Measurements from ENCODE around the gene MAGI3. TPM values are rescaled to one million over a fixed set of nuclear protein-coding genes. Genes with fewer than 3 reads are reported as not detected.

Gene MAGI3
- total RNA-seq, 1 donor from 2014 or later = 70.5 TPM

DNA sequence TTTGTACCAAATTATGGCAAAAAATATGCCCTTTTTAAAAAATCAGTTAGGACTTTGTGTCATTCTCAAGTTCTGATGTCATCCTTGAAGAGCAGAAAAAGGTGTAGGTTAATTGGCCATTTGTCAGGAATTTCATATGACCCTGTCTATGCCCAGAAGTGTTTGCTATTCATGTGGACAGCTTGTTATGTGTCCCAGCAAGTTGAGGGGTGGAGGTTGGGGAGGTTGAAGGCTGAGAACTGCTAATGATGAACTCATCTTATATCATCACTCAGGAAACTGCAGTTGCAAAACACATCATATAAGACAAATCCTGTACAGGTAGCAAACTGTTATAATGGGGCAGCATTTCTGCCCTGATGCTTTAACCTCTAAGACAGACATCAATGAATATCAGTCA, 262.5 kb downstream of the MAGI3 start:
- intact Hi-C loops (cut with DNase I) = no loop called here
- H3K36me3 ChIP-seq = peaks cover 23% of the 10 kb centered on the region

DNA sequence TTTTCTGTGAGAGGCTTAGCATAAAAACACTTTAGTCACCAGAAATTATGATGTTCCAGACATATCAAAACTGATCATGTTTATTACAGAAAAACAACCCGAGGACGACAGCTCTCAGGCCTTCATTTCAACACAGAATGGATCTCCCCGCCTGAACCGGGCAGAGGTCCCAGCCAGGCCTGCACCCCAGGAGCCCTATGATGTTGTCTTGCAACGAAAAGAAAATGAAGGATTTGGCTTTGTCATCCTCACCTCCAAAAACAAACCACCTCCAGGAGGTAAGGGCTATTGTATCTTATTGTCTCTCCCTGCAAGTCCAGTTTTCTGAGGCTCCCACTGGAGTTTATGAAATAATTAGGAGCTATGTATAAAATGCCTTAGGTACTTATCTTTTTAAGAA, 263.4 kb downstream of the MAGI3 start:
- Histone ChIP-seq H3K4me3 (no peak overlapping the region), H3K9me3 (no peaks in the 10 kb centered on the region), H3K36me3 (peaks cover 19% of the 10 kb centered on the region), H3K4me1 (no peaks in the 10 kb centered on the region), H3K27ac (no peak overlapping the region), H3K27me3 (no peaks in the 10 kb centered on the region)
- intact Hi-C loops (cut with DNase I) = no loop called here
- no peak for TF ChIP-seq CTCF (IDR thresholded peaks at IDR 0.05)
- DNase-seq (no peak), ATAC-seq (no peak)

More for the DNA sequence above, 262.5 kb downstream of the MAGI3 start:
- Histone ChIP-seq H3K27me3 (no peaks in the 10 kb centered on the region), H3K4me3 (no peak overlapping the region), H3K9me3 (no peaks in the 10 kb centered on the region), H3K27ac (no peak overlapping the region), H3K4me1 (no peaks in the 10 kb centered on the region)
- ATAC-seq (no peak), DNase-seq (no peak)
- no peak for TF ChIP-seq CTCF (IDR thresholded peaks at IDR 0.05)

GRCh38 chr1:113654883-113655282, 264.6 kb downstream of the MAGI3 start:
- Histone ChIP-seq H3K27me3 (no peaks in the 10 kb centered on the region), H3K4me3 (no peak overlapping the region), H3K27ac (no peak overlapping the region), H3K36me3 (peaks cover 23% of the 10 kb centered on the region), H3K9me3 (no peaks in the 10 kb centered on the region), H3K4me1 (no peaks in the 10 kb centered on the region)
- intact Hi-C loops (cut with DNase I) = no loop called here
- ATAC-seq (no peak), DNase-seq (no peak)
- no peak for TF ChIP-seq CTCF (IDR thresholded peaks at IDR 0.05)

DNA sequence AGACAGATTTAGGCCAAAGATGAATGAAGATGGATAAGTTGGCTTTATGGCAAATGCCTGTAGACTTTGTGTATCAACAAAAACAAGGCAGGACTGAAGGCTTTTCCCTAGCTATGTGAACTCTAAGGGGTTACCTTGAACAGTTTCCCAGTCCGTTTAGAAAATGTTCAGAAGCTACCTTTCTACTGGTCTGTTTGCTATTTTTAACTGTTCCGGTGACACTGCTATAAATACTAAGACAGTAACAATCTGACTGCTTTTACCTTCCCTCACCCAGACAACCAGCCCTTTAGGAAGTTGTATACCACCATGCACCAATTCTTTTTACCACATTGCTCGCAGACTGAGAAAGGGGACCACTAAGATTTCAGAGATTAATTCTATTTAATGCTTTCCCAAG, 266.8 kb downstream of the MAGI3 start:
- DNase-seq (no peak), ATAC-seq (no peak)
- Histone ChIP-seq H3K36me3 (peaks cover 23% of the 10 kb centered on the region), H3K27me3 (no peaks in the 10 kb centered on the region), H3K4me3 (no peak overlapping the region), H3K4me1 (no peaks in the 10 kb centered on the region), H3K27ac (no peak overlapping the region), H3K9me3 (no peaks in the 10 kb centered on the region)
- intact Hi-C loops (cut with DNase I) = no loop called here
- TF ChIP-seq CTCF (IDR thresholded peaks at IDR 0.05) = no peak

- H3K27ac ChIP-seq = no peak overlapping the region
- no peak for TF ChIP-seq CTCF (IDR thresholded peaks at IDR 0.05)
- peaks cover 22% of the 10 kb centered on the region for H3K36me3 ChIP-seq
- H3K27me3 ChIP-seq = no peaks in the 10 kb centered on the region
- no peak for DNase-seq
- no peaks in the 10 kb centered on the region for H3K9me3 ChIP-seq
- H3K4me3 ChIP-seq = no peak overlapping the region
- no peak for ATAC-seq
- H3K4me1 ChIP-seq = no peaks in the 10 kb centered on the region
- intact Hi-C loops (cut with DNase I) = no loop called here
These were observed 267.3 kb downstream of the MAGI3 start for GRCh38 chr1:113657556-113658063.

DNA sequence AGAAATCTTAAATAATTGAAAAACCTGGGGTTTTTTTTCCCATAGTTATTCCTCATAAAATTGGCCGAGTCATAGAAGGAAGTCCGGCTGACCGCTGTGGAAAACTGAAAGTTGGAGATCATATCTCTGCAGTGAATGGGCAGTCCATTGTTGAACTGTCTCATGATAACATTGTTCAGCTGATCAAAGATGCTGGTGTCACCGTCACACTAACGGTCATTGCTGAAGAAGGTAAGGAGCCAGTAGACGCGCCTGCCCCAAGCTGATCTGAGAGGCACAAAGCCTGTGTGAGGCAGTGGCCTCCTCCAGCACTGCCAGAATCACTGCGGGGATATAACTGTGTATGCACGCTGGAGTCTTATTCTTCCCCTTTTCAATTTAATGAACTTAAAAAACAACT, 268.7 kb downstream of the MAGI3 start:
- TF ChIP-seq CTCF (IDR thresholded peaks at IDR 0.05) = no peak
- H3K9me3 ChIP-seq = no peaks in the 10 kb centered on the region
- H3K27me3 ChIP-seq = no peaks in the 10 kb centered on the region
- H3K4me1 ChIP-seq = no peaks in the 10 kb centered on the region
- intact Hi-C loops (cut with DNase I) = no loop called here
- DNase-seq = no peak
- no peak overlapping the region for H3K27ac ChIP-seq
- ATAC-seq = no peak
- H3K4me3 ChIP-seq = no peak overlapping the region
- peaks cover 13% of the 10 kb centered on the region for H3K36me3 ChIP-seq
